G401 (cell line): ENCODE measurements around the gene MUC13. TPM values are rescaled to one million over a fixed set of nuclear protein-coding genes. Genes with fewer than 3 reads are reported as not detected.
"Not testable (repeated sequence)": the region's sequence is repeated elsewhere in the genome, so short reads cannot be mapped to it uniquely, and the experiment has no call there.

ENCODE experiments used
- DNase-seq: peaks from one replicate; pipeline ENCODE4 v3.0.0-alpha.2; 2015; ENCODE audit warnings: low spot score
- in situ Hi-C: cut with HindIII; loops from 2 replicates; pipeline ENCODE4 v1.10.0; 2016; ENCODE audit warnings: low sequenced_read_pairs, mixed read lengths
- total RNA-seq: library from RNA; depleted of rRNA; stranded (reverse); fragments of >200 nt; shearing (Covaris generic); gene quantifications from 2 replicates; pipeline ENCODE4 v1.2.3, GENCODE V29; 2014; rRNA removed

The MUC13 gene
- total RNA-seq = not detected in 2 replicates

GRCh38 chr3:124934577-124934976 lies at the start of gene MUC13:
TSS of gene MUC13 (minus strand) at chr3:124934751. CDS start at chr3:124934712, 39 bp downstream.
- in situ Hi-C loops = no loop called here
- no peak for DNase-seq

- in situ Hi-C loops = no loop called here
These were observed 48.3 kb upstream of the MUC13 start for GRCh38 chr3:124982855-124983254.

GRCh38 chr3:124981472-124981871 lies 46.9 kb upstream of the MUC13 start:
- DNase-seq = no peak
- in situ Hi-C loops = no loop called here

More at GRCh38 chr3:124982855-124983254, 48.3 kb upstream of the MUC13 start:
- DNase-seq = no peak

GRCh38 chr3:124978627-124979026 lies 44.1 kb upstream of the MUC13 start:
- no peak for DNase-seq

GRCh38 chr3:124976383-124976782 lies 41.8 kb upstream of the MUC13 start:
- in situ Hi-C loops = no loop called here

More at GRCh38 chr3:124978627-124979026, 44.1 kb upstream of the MUC13 start:
- in situ Hi-C loops = no loop called here

GRCh38 chr3:124974691-124975090 lies 40.1 kb upstream of the MUC13 start:
- in situ Hi-C loops = no loop called here
- DNase-seq = no peak

More at GRCh38 chr3:124976383-124976782, 41.8 kb upstream of the MUC13 start:
- no peak for DNase-seq

- DNase-seq = no peak
- in situ Hi-C loops = no loop called here
These were observed 38.7 kb upstream of the MUC13 start for GRCh38 chr3:124973290-124973689.

GRCh38 chr3:124972457-124972856 lies 37.9 kb upstream of the MUC13 start:
- DNase-seq = no peak
- in situ Hi-C loops = no loop called here

- DNase-seq = no peak
- in situ Hi-C loops = no loop called here
These were observed 35.6 kb upstream of the MUC13 start for GRCh38 chr3:124969963-124970722.

- in situ Hi-C loops = no loop called here
- DNase-seq = no peak
These were observed 34.6 kb upstream of the MUC13 start for GRCh38 chr3:124969190-124969589.

GRCh38 chr3:124967964-124968363 lies 33.4 kb upstream of the MUC13 start:
- no peak for DNase-seq
- in situ Hi-C loops = no loop called here

- in situ Hi-C loops = no loop called here
- no peak for DNase-seq
These were observed 32.2 kb upstream of the MUC13 start for GRCh38 chr3:124966521-124967445.

GRCh38 chr3:124965413-124965812 lies 30.9 kb upstream of the MUC13 start:
- DNase-seq = no peak
- in situ Hi-C loops = no loop called here

- in situ Hi-C loops = no loop called here
- no peak for DNase-seq
These were observed 29.8 kb upstream of the MUC13 start for GRCh38 chr3:124964387-124964786.

GRCh38 chr3:124963755-124964154 lies 29.2 kb upstream of the MUC13 start:
- in situ Hi-C loops = no loop called here
- DNase-seq = no peak

- in situ Hi-C loops = no loop called here
These were observed 27.9 kb upstream of the MUC13 start for GRCh38 chr3:124962403-124962940.

GRCh38 chr3:124960698-124961097 lies 26.1 kb upstream of the MUC13 start:
- DNase-seq = no peak
- in situ Hi-C loops = no loop called here

More at GRCh38 chr3:124962403-124962940, 27.9 kb upstream of the MUC13 start:
- no peak for DNase-seq

GRCh38 chr3:124960105-124960504 lies 25.6 kb upstream of the MUC13 start:
- in situ Hi-C loops = no loop called here
- DNase-seq = no peak

- DNase-seq, in situ Hi-C loops: not testable (repeated sequence)
These were observed 23.4 kb upstream of the MUC13 start for GRCh38 chr3:124957951-124958350.
